Esophagus squamous epithelium (tissue), 4 donors: ENCODE measurements around the gene MRPS27.

Experiments
- CTCF ChIP-seq, 6 experiments: fragments of 450-650 bp in 4 of 6; fragments of 200-600 bp in 2 of 6; sonication (generic) in 2 of 6; IDR thresholded peaks; one replicate each; pipeline ENCODE4 v1.5.1; 2016 to 2019; ENCODE audit warnings: antibody characterized with exemption in 6 of 6, mild to moderate bottlenecking in 4 of 6, moderate library complexity in 4 of 6
- POLR2A ChIP-seq, 4 donors: fragments of 450-650 bp; IDR thresholded peaks; one replicate each; pipeline ENCODE4 v1.6.1; 2017; ENCODE audit warnings: antibody characterized with exemption in 4 of 4, mild to moderate bottlenecking in 4 of 4, moderate library complexity in 3 of 4

- TF ChIP-seq CTCF (IDR thresholded peaks at IDR 0.05) (no peak), POLR2A (IDR thresholded peaks at IDR 0.05) (no peak)
Measured at GRCh38 chr5:72210888-72211678, 109.0 kb downstream of the MRPS27 start.
